ENCODE measurements around the gene PCDH1. TPM values are rescaled to one million over a fixed set of nuclear protein-coding genes. Genes with fewer than 3 reads are reported as not detected.

The PCDH1 gene
- total and polyA plus RNA-seq, 10 donors, result 0.30 to 11.4 (median 5.3) TPM

GRCh38 chr5:141844414-141845097, 33.7 kb downstream of the PCDH1 start:
- intact Hi-C loops (cut with DNase I; ENCODE audit: low total_unique reads), result no loop called here
- 84 to 91% (median 89%) methylated on average over 9 of the region's 9 CpGs for WGBS, 5 donors

GRCh38 chr5:141843156-141843927, 34.9 kb downstream of the PCDH1 start:
- H3K4me3 ChIP-seq, result no peak overlapping the region
- intact Hi-C loops (cut with DNase I; ENCODE audit: low total_unique reads), result no loop called here
- no peaks in the 10 kb centered on the region for H3K9me3 ChIP-seq
- TF ChIP-seq POLR2AphosphoS5 (IDR thresholded peaks at IDR 0.05), result no peak
- no peak for TF ChIP-seq POLR2A (IDR thresholded peaks at IDR 0.05)
- no peak for TF ChIP-seq CTCF (IDR thresholded peaks at IDR 0.05 in 8 of 11, conservative IDR thresholded peaks at IDR 0.05 in 3 of 11)
- WGBS, 5 donors, result 63 to 80% (median 73%) methylated on average over 5 of the region's 5 CpGs
- peaks cover 0 to 28% (median 3%) of the 10 kb centered on the region in 6 donors for H3K4me1 ChIP-seq
- H3K27me3 ChIP-seq (replicated peaks in 1 of 7), result peaks cover 0 to 27% (median 0%) of the 10 kb centered on the region in 7 donors
- H3K36me3 ChIP-seq, result no peaks in the 10 kb centered on the region
- DNase-seq, result no peak
- H3K27ac ChIP-seq, result peak overlapping the region in 3 of 8 donors; percentile 8 to 46 (median 29)

More at GRCh38 chr5:141844414-141845097, 33.7 kb downstream of the PCDH1 start:
- Histone ChIP-seq H3K27ac (no peak overlapping the region), H3K4me3 (no peak overlapping the region), H3K9me3 (no peaks in the 10 kb centered on the region), H3K4me1 (peaks cover 0 to 33% (median 13%) of the 10 kb centered on the region in 6 donors), H3K36me3 (no peaks in the 10 kb centered on the region), H3K27me3 (replicated peaks in 1 of 7) (peaks cover 0 to 24% (median 0%) of the 10 kb centered on the region in 7 donors)
- TF ChIP-seq POLR2A (IDR thresholded peaks at IDR 0.05) (no peak), POLR2AphosphoS5 (IDR thresholded peaks at IDR 0.05) (no peak), CTCF (IDR thresholded peaks at IDR 0.05 in 8 of 11, conservative IDR thresholded peaks at IDR 0.05 in 3 of 11) (no peak)
- no peak for DNase-seq

GRCh38 chr5:141841378-141842180, 36.6 kb downstream of the PCDH1 start:
- intact Hi-C loops (cut with DNase I; ENCODE audit: low total_unique reads), result no loop called here
- peak overlapping the region in 1 of 8 donors; percentile 7 for H3K27ac ChIP-seq
- peaks cover 0 to 31% (median 4%) of the 10 kb centered on the region in 6 donors for H3K4me1 ChIP-seq
- no peak for DNase-seq
- no peak for TF ChIP-seq POLR2AphosphoS5 (IDR thresholded peaks at IDR 0.05)
- no peaks in the 10 kb centered on the region for H3K9me3 ChIP-seq
- H3K27me3 ChIP-seq (replicated peaks in 1 of 7), result peaks cover 0 to 27% (median 0%) of the 10 kb centered on the region in 7 donors
- no peaks in the 10 kb centered on the region for H3K36me3 ChIP-seq
- 59 to 74% (median 67%) methylated on average over 12 to 14 of the region's 14 CpGs for WGBS, 5 donors
- no peak overlapping the region for H3K4me3 ChIP-seq

- no peaks in the 10 kb centered on the region for H3K9me3 ChIP-seq
- intact Hi-C loops (cut with DNase I; ENCODE audit: low total_unique reads), result no loop called here
- H3K27me3 ChIP-seq (replicated peaks in 1 of 7), result peaks cover 0 to 32% (median 0%) of the 10 kb centered on the region in 7 donors
- DNase-seq, result no peak
- no peaks in the 10 kb centered on the region for H3K36me3 ChIP-seq
- peaks cover 0 to 38% (median 11%) of the 10 kb centered on the region in 6 donors for H3K4me1 ChIP-seq
- WGBS, 5 donors, result 75 to 80% (median 77%) methylated on average over 6 of the region's 6 CpGs
- peak overlapping the region in 1 of 8 donors; percentile 7 for H3K27ac ChIP-seq
- TF ChIP-seq POLR2A (IDR thresholded peaks at IDR 0.05) (no peak), CTCF (IDR thresholded peaks at IDR 0.05 in 8 of 11, conservative IDR thresholded peaks at IDR 0.05 in 3 of 11) (no peak), POLR2AphosphoS5 (IDR thresholded peaks at IDR 0.05) (no peak)
- H3K4me3 ChIP-seq, result no peak overlapping the region
Measured at GRCh38 chr5:141840826-141841360, 37.3 kb downstream of the PCDH1 start.
